Measurements from ENCODE around the gene KLHDC10. TPM values are rescaled to one million over a fixed set of nuclear protein-coding genes. Genes with fewer than 3 reads are reported as not detected.

The KLHDC10 gene
- total RNA-seq, 1 donor from 2014 or later = 26.6 TPM

GRCh38 chr7:130150587-130150986, 80.3 kb downstream of the KLHDC10 start:
- Mint-ChIP-seq H3K4me3 (peak overlapping the region; percentile 55), H3K27ac (peak overlapping the region; percentile 95), H3K9me3 (peaks cover 2% of the 10 kb centered on the region), H3K36me3 (peaks cover 2% of the 10 kb centered on the region), H3K27me3 (ENCODE audit: insufficient read depth, low read depth) (peaks cover 5% of the 10 kb centered on the region), H3K4me1 (peaks cover 9% of the 10 kb centered on the region)
- H3K79me2 ChIP-seq (ENCODE audit: low read depth) = no peaks in the 10 kb centered on the region
- H2AFZ ChIP-seq (replicated peaks) = no peak overlapping the region
- H3F3A ChIP-seq (ENCODE audit: low read depth) = no peaks in the 10 kb centered on the region
- no peak overlapping the region for H3K4me3 ChIP-seq
- H3K9ac ChIP-seq = no peak overlapping the region
- DNase-seq (ENCODE audit: low spot score) = no peak
- no peak overlapping the region for H3K4me2 ChIP-seq
- no peaks in the 10 kb centered on the region for H3K9me3 ChIP-seq (ENCODE audit: low read depth)
- H3K27me3 ChIP-seq = no peaks in the 10 kb centered on the region
- H4K20me1 ChIP-seq (ENCODE audit: low read depth) = no peaks in the 10 kb centered on the region
- TF ChIP-seq EZH2phosphoT487 (IDR thresholded peaks at IDR 0.05) (no peak), EZH2 (IDR thresholded peaks at IDR 0.05) (no peak), CTCF (IDR thresholded peaks at IDR 0.05) (no peak)
- H3K36me3 ChIP-seq = no peaks in the 10 kb centered on the region
- no peak overlapping the region for H3K27ac ChIP-seq
- H3K4me1 ChIP-seq = no peaks in the 10 kb centered on the region

- Histone ChIP-seq H3K36me3 (no peaks in the 10 kb centered on the region), H3K4me3 (no peak overlapping the region), H3K27ac (no peak overlapping the region), H3K9ac (no peak overlapping the region), H3K79me2 (ENCODE audit: low read depth) (no peaks in the 10 kb centered on the region), H3F3A (ENCODE audit: low read depth) (no peaks in the 10 kb centered on the region), H3K4me2 (no peak overlapping the region), H3K4me1 (no peaks in the 10 kb centered on the region), H3K27me3 (no peaks in the 10 kb centered on the region), H4K20me1 (ENCODE audit: low read depth) (no peaks in the 10 kb centered on the region), H2AFZ (replicated peaks) (no peak overlapping the region), H3K9me3 (ENCODE audit: low read depth) (no peaks in the 10 kb centered on the region)
- DNase-seq (ENCODE audit: low spot score) = no peak
- H3K4me1 Mint-ChIP-seq = peaks cover 6% of the 10 kb centered on the region
- H3K27me3 Mint-ChIP-seq (ENCODE audit: insufficient read depth, low read depth) = peaks cover 5% of the 10 kb centered on the region
- H3K36me3 Mint-ChIP-seq = peaks cover 6% of the 10 kb centered on the region
- TF ChIP-seq EZH2phosphoT487 (IDR thresholded peaks at IDR 0.05) (no peak), CTCF (IDR thresholded peaks at IDR 0.05) (no peak), EZH2 (IDR thresholded peaks at IDR 0.05) (no peak)
- H3K4me3 Mint-ChIP-seq = no peak overlapping the region
- H3K27ac Mint-ChIP-seq = no peak overlapping the region
- peaks cover 6% of the 10 kb centered on the region for H3K9me3 Mint-ChIP-seq
Observed at GRCh38 chr7:130151591-130152492, 81.5 kb downstream of the KLHDC10 start.

GRCh38 chr7:130152493-130153210, 82.3 kb downstream of the KLHDC10 start:
- no peak overlapping the region for H3K4me3 ChIP-seq
- Mint-ChIP-seq H3K27ac (no peak overlapping the region), H3K4me1 (peaks cover 6% of the 10 kb centered on the region), H3K36me3 (peaks cover 13% of the 10 kb centered on the region), H3K9me3 (peaks cover 11% of the 10 kb centered on the region), H3K27me3 (ENCODE audit: insufficient read depth, low read depth) (peaks cover 5% of the 10 kb centered on the region), H3K4me3 (no peak overlapping the region)
- H3K9ac ChIP-seq = no peak overlapping the region
- no peak for DNase-seq (ENCODE audit: low spot score)
- H3F3A ChIP-seq (ENCODE audit: low read depth) = no peaks in the 10 kb centered on the region
- H4K20me1 ChIP-seq (ENCODE audit: low read depth) = no peaks in the 10 kb centered on the region
- no peaks in the 10 kb centered on the region for H3K79me2 ChIP-seq (ENCODE audit: low read depth)
- H3K4me1 ChIP-seq = no peaks in the 10 kb centered on the region
- TF ChIP-seq CTCF (IDR thresholded peaks at IDR 0.05) = no peak
- TF ChIP-seq EZH2 (IDR thresholded peaks at IDR 0.05) = no peak
- TF ChIP-seq EZH2phosphoT487 (IDR thresholded peaks at IDR 0.05) = no peak
- no peak overlapping the region for H2AFZ ChIP-seq (replicated peaks)
- H3K27me3 ChIP-seq = no peaks in the 10 kb centered on the region
- no peak overlapping the region for H3K4me2 ChIP-seq
- no peak overlapping the region for H3K27ac ChIP-seq
- no peaks in the 10 kb centered on the region for H3K36me3 ChIP-seq
- no peaks in the 10 kb centered on the region for H3K9me3 ChIP-seq (ENCODE audit: low read depth)
